Measurements from ENCODE around the gene ALS2CL. TPM values are rescaled to one million over a fixed set of nuclear protein-coding genes. Genes with fewer than 3 reads are reported as not detected.

ALS2CL gene
- total and polyA plus RNA-seq, 2 experiments from 2014 or later: 3.4 to 11.8 TPM

- TF ChIP-seq ZNF462 (CRISPR knock-in tag; IDR thresholded peaks at IDR 0.05): no peak
Observed at GRCh38 chr3:46670000-46670890, 23.2 kb downstream of the ALS2CL start (continued).

- H2AFZ ChIP-seq: no peak overlapping the region
- no peaks in the 10 kb centered on the region for H3K27me3 ChIP-seq (ENCODE audit: insufficient read depth)
- DNase-seq (ENCODE audit: low spot score): no peak
- no peaks in the 10 kb centered on the region for H3K4me1 ChIP-seq (ENCODE audit: insufficient read depth)
- Mint-ChIP-seq H3K27me3 (ENCODE audit: insufficient read depth, low read depth, poor library complexity) (peaks cover 18% of the 10 kb centered on the region), H3K9me3 (no peaks in the 10 kb centered on the region), H3K27ac (no peak overlapping the region), H3K4me3 (no peak overlapping the region), H3K36me3 (ENCODE audit: low read depth) (peaks cover 2% of the 10 kb centered on the region; the same call in 2 of the 3 replicates), H3K4me1 (no peaks in the 10 kb centered on the region; the same call in 2 of the 3 replicates)
- H3K27ac ChIP-seq (ENCODE audit: low read depth): no peak overlapping the region
- ATAC-seq: no peak
- no peak overlapping the region for H3K4me2 ChIP-seq
- no peaks in the 10 kb centered on the region for H3F3A ChIP-seq (replicated peaks; ENCODE audit: low read depth)
- no peaks in the 10 kb centered on the region for H3K9me2 ChIP-seq (ENCODE audit: insufficient read depth)
- no peaks in the 10 kb centered on the region for H3K79me2 ChIP-seq (replicated peaks; ENCODE audit: insufficient read depth)
- H3K36me3 ChIP-seq (ENCODE audit: insufficient read depth): no peaks in the 10 kb centered on the region
- no peaks in the 10 kb centered on the region for H4K20me1 ChIP-seq (replicated peaks; ENCODE audit: insufficient read depth)
- no peak overlapping the region for H3K4me3 ChIP-seq
- no peak for TF ChIP-seq CTCF (conservative IDR thresholded peaks at IDR 0.05; ENCODE audit: low read depth in 2 of 2)
- no peak for TF ChIP-seq ETS1 (IDR thresholded peaks at IDR 0.05)
- TF ChIP-seq EZH2phosphoT487 (IDR thresholded peaks at IDR 0.05; ENCODE audit: unreplicated experiment): no peak
- TF ChIP-seq JUNB (IDR thresholded peaks at IDR 0.05; ENCODE audit: unreplicated experiment): no peak
- no peak for TF ChIP-seq NANOG (IDR thresholded peaks at IDR 0.05; ENCODE audit: borderline replicate concordance)
- no peak for TF ChIP-seq EZH2 (IDR thresholded peaks at IDR 0.05; ENCODE audit: low read depth, unreplicated experiment)
- TF ChIP-seq POLR2AphosphoS5 (IDR thresholded peaks at IDR 0.05; ENCODE audit: low read depth): no peak
- TF ChIP-seq ZNF331 (CRISPR knock-in tag; IDR thresholded peaks at IDR 0.05; ENCODE audit: low read depth): no peak
Observed at GRCh38 chr3:46669191-46669999, 24.1 kb downstream of the ALS2CL start.

Data from GM23338 (cell line).